Measurements from ENCODE around the gene ADAM12.
"Not testable (repeated sequence)": the region's sequence is repeated elsewhere in the genome, so short reads cannot be mapped to it uniquely, and the experiment has no call there.

The ADAM12 gene

DNA sequence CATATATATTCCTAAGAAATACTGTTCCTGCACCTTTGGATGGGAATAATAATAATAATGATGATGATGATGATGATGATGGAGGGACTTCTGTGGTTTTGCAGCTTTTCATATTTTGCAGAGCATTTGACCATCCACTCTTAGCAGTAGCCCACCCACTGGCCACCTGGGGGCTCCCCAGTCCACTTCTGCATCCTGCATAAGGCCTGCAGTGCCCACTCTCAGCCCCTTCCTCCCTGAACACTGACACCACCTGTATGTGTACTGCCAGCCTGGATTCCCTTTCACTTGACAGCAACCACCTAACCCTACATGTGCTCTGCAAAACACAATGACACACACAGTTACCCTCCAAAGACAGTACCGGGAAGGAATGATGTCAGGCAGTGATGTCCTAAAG lies 131.4 kb downstream of the ADAM12 start:
- no peak for DNase-seq

DNA sequence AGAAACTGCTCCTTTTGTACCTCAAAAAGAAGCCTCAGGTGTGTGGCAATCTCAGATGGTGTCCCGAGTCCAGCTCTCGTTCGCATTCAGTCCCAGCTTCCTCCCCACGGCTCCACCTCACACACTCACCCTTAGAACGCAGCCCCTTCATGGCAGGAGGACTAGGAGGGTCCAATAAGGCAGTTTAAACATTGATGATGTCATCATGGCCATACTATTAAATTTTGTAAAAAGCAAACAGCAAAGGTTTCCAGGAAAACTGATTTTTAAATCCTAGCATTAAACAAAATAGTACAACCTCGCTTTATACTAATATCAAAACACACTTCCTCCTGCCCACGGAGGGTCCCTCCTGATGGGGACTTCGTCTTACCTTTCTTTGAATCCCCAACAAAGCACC lies 133.0 kb downstream of the ADAM12 start:
- DNase-seq, result no peak

DNA sequence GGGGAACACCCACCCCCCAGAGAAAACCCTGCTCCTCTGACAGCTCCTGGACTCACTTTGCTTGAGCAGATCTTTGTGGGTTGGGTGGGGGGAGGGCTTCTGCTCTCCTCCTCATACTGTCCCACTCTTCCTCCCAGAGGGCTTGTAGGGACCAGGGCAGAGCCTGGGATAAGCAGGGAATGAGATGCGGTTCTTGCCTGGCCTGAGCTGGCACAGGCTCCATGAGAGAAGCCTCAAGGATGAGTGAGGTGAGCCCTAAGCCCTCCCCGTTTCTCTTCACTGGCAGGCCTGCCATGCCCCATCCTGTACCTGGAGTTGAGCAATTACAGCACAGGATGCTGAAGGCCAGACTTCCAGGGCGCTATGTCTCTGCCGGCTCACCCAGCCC lies 134.7 kb downstream of the ADAM12 start:
- no peak for DNase-seq

DNA sequence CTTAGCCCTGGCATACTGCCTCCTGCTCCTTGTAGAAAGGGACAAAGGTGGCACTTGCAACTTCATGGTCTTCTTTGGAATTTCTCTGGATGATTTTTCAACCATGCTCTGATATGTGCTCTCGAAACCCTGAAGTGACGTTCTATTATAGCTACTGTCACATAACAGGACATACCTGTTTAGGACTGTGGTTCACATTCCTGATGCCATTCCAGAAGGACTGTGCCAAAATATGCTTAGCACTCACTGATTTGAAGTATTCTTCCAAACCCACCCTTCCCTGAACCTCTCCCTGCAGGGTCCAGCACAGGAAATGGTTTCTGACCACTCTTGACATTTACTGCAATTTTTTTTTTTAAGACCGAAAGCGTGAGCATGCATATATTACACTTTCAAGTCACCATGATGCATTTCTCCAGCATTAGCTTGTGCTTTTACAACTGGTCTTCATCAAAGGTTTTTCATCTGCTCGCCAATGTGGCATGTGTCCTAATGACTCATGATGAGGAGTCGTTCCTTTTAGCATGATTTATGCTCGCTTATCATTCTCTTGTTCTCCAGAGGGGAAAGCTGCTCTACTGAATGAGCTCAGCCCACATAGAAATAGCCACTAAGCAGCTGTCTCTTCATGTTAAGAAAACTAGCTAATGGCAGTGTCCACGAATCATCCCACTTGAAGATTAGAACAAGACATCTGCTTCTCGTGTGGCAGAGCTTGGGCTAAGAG lies 135.2 kb downstream of the ADAM12 start:
- DNase-seq, result no peak

DNA sequence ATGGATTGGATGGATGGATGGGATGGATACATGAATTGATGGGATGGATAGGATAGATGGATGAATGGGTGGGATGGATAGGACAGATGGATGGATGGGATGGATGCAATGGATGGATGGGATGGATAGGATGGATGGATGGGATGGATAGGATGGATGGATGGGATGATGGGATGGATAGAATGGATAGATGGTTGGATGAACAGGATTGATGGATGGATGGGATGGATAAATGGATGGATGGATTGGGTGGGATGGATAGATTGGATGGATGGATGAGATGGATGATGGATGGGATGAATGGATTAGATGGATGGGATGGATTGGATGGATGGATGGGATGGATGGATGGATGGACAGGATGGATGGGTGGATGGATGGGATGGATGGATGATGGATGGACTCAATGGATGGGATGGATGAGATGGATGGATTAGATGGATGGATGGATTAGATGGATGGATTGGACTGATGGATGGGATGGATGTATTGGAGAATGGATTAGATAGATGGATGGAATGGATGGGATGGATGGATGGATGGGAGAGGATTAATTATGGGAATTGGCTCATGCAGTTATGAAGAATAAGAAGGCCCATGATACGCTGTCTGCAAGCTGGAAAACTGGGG lies 136.4 kb downstream of the ADAM12 start:
- DNase-seq, result no peak

DNA sequence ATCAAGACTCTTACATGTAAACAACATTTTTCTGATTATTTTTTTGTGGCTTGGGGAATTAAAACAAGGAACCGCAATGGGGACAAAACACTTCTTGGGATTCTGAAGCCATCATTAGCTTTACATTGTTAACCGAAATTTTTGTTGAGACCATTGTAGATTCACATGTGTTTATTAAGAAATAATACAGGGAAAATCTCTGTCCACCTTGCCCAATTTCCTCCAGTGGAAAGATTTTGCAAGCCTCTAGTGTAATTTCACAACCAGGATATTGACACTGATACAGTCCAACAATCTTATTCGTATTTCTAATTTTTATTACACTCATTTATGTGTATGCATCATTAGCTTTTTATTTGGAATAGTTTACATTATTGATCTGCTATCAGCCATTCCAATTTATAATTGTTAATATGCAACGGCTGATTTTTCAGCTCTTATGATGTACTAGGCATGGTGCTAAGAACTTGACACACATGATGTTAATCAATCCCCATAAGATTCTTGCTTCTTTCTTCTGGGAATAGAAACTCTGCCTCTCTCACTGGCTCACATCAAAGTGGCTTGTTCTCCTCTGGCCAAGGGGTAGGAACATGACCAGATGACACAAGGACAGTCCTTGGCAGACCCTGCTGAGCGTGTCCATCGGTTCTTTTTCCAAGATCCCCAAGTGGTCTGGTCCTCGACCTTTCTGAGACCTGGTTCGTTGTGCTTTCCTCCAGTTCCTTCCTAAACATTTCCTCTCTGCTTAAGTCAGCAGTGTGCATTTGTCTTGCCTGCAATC lies 137.6 kb downstream of the ADAM12 start:
- no peak for DNase-seq

DNA sequence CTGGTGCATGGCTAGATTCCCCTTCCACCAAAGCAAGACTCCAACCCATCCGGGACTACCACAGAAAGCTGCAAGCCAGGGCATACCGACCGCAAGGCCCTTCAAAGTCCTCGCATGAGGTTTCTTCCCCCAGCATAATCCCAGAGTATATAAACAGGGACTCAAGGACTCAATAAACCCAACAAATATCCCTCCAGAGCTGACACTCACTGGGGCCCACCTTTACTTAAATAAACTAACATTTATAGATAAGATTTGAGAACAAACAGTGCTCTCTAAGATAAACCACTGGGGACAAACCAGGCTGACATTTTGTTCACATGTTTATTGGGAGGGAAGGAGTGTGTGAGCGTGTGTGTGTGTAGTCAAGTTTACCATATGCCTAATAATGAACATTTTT lies 138.2 kb downstream of the ADAM12 start:
- DNase-seq, result no peak

DNA sequence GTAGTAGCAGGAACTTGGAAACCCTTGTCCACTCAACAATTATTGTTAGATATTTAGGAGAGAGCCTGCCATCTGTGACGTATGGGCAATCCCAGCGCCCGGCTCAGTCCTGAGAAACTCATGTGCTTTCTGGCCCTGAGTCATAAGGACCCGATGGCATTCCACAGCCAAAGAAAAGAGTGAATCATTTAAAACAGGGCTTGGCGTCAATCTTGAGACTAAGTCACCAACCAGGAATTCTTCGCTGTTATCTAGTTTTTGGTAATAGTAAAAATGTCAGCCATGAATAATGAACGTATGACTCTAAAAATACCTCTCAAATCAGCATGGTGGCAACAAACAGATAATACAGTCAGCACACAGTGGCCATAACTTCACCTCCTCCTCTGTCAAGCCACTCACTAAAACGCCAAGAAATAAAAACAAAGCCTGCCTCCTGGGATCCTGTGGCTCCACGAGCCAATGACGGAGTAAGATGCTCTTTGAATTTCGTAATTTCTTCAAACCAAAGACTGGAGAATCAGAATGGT lies 140.8 kb downstream of the ADAM12 start:
- no peak for DNase-seq

DNA sequence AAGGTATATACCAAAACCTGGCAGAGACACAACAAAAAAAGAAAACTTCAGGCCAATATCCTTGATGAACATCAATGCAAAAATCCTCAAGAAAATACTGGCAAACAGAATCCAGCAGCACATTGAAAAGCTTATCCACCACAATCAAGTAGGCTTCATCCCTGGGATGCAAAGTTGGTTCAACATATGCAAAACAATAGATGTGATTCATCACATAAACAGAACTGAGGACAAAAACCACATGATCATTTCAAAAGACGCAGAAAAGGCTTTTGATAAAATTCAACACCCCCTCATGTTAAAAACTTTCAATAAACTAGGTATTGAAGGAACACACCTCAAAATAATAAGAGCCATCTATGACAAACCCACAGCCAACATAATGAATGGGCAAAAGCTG lies 141.9 kb downstream of the ADAM12 start:
- DNase-seq, result not testable (repeated sequence)

DNA sequence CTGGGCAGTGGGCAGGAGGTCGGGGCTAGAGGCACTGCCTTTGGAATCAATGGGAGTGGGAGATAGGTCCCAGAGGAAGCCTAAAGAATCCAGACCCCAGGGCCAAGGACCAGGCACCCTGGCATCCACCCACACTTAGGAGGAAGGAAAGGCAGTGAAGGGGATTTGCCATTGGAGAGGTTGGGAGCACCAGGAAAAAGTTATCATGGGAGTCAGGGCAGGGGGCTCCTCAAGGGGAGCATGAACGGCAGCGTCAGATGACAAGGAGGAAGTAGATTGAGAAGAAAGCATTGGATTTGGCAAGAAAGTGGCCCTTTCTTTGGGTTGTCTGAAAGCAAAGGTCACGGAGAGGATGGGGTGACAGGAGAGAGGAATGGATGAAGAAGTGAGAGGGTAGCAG lies 142.8 kb downstream of the ADAM12 start:
- DNase-seq, result no peak

DNA sequence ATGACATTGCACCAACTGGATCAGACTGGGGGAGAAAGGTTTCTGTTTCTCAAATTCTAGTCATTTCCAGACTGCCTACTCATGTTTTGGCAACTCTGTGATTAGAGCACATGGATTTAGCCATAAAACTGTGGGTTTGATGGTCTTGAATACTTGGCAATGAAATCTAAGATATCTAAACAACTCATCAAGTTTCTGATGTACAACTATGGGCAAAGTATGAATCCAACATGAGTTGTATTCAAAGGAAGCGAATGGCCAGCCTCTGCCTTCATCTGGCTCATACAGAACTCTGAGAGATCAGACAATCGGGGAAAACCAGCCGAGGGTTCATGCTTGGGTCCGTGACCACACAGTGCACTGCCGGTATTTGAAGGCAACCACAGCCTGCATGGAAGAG lies 144.3 kb downstream of the ADAM12 start:
- DNase-seq, result no peak

DNA sequence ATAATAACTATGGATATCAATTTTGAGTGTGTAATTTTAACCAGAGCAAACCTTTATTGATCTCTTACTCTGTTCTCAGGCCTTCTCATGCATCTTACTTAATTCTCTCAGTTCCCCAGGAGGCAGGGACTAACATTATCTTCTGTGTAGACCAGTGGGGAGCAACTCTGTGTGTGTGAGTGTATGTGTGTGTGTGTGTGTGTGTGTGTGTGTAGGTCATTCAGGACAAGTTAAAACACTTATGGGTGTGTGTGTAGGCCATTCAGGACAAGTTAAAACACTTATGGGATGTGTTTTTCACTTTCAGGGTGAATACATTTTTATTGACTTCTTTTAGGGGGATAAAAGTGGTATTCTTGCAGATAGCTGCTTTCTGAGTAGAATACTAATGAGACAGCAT lies 145.0 kb downstream of the ADAM12 start:
- no peak for DNase-seq

DNA sequence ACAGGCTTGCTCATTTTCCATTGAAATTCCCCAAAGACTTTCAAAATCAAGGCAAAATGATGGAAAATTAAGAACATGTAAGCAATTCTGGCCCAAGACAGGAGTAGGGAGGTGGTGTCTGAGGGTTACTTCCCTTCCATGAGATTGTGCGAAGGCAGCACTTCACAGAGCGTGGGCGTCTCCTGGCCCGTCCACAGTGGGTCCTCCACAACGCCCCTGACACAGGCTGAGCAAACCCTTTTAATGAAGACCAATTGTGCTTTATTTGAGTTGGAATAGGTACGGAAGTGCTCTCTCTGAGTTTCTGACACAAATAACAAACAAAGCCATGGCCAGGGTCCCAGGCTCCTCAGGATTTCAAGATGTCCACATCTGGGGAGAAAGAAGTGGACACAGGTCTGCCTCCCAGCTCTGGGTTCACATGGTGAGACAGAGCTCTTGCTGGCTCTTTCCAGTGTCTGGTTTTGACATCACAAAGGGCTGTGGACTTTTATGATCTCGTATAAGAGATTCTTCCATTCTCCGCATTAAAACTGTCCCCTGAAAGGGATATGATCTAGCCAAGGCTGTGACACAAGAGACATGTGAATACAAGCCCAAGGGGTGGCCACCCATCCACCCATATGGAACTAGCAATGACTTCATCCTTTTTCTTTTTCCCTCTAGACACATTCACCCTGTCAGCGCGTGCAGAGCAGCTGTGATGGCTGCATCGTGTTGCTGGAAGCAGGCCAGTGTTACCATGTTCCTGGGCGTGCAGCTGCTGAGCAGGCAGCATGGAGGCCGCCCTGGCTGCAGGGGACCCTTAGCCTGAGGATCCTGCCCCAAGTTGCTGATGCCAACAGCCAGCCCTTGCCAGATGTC lies 145.6 kb downstream of the ADAM12 start:
- DNase-seq, result no peak

DNA sequence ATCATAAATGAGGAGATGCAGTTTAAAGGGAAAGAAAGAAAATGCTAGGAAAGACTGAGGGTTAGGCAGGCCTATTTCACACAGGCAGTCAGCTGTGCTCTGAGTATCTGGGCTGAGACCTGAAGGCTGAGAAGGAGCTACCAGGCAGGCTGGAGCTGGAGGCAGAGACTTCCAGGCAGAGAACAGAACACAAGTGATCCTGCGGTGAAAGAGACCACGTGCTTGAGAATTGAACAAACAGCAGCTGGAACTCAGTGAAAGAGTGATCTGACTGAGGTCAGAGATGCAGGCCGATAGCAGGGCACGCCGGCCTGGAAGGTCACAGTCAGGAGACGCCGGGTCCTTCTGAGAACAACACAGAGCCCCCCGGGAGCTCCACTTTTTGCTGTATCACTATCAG lies 147.8 kb downstream of the ADAM12 start:
- DNase-seq, result no peak

DNA sequence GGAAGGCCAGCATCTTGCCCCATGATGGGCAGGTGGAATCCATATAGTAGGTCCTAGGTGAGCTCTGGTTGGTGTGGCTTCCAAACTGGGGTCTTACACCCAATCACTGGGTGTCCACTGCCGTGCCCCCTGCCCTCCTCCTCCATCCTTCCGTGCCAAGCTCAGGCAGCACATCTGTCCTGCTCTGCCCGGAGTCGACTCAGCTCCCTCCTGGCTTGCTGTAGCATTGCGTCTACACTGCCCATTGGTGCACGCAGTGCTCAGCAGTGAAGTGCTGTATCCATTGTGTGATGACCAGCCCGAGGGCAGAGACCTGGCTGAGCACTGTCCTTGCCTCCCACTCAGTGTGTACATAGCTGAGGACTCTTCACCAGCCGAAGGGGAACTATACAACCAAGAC lies 148.4 kb downstream of the ADAM12 start:
- no peak for DNase-seq

DNA sequence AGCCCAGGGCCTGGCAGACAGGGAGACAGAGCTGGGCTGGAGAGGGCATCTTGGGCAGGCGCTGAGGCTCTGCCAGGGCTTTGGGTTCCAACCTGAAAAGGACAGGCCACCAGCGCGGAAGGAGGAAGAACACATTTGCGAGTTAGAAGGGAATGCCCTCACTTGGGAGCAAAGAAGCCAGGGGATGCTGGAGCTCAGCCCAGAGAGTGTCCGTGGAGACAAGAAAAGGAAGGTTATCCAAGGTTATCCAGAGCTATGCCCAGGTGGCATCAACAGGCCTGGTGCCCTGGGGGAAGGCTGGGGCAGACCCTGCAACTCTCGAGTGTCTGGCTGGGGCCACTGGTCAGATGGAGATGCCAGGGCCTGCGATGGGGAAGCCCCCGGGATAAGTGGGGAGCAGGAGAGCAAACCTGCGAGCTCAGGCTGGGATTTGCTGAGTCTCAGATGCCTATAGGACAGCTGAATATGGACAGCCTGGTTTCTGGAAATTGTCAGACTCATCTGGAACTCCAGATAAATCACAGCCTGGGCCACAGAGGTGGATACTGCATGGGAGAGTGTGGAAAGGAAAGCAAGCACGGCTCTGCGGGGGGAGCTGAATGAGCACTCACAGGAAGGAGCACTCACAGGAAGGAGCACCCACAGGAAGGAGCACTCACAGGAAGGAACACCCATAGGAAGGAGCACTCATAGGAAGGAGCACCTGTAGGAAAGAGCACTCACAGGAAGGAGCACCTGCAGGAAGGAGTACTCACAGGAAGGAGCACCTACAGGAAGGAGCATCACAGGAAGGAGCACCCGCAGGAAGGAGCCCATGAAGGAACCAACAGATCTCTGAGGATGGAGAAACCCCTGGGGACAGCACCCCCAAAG lies 152.1 kb downstream of the ADAM12 start:
- no peak for DNase-seq

DNA sequence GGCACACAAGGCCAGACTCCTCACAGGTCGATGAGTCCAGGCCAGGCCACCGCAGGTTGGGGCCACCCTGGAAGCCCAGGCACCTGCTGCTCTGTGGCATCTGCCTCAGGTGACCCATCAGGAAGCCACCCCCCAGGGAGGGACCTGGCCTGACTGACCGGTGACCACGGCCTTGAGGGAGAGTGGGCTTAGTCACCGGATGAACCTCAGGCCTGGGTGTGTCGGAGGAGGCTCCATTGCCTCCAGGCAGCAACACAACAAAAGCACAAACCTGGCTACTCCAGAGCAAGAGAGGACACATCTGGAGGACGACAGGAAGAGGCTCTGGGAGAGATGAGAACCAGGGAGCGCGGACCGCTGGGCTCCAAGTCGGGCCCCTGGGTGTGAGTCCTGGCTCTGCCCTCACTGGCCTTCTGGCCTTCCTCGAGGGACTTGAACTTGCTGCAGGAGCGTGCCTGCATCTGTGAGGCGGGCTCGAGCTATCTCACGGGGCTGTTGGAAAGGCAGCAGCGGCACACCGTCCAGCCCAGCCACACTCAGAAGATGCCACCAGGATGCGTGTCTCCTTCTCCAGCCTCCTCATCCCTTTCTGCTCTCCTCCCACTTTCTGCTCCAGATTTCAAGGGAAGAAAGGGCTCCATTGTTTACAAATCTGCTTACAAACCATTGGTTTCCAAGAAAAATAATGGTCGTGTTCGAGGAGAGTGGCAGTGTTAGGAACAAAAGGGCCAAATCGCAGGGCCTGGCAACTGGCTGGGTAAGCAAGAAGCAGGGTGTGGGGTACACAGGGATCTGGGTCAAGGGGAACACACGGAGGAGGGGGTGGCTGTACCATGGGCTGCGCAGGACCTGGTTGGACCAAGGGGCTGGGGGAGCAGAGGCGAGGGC lies 152.9 kb downstream of the ADAM12 start:
- no peak for DNase-seq

DNA sequence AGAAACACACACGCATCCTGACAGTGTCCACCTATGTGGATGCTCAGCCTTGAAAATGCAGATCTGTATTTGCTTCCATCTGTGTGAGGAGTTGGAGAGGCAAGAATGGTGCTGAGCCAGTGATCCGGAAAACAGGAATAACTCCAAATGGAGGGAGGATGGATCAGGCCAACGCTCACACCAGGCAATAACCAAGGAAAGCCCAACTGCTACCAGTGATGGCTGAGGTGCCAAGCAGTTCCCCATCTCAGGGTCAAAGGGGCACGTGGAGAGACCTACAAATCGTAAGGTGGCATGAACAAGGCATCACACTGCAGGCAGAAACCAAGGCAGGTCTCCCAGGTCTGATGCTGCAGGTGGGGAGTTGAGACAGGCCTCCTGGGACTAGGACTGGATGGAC lies 153.6 kb downstream of the ADAM12 start:
- DNase-seq, result no peak

DNA sequence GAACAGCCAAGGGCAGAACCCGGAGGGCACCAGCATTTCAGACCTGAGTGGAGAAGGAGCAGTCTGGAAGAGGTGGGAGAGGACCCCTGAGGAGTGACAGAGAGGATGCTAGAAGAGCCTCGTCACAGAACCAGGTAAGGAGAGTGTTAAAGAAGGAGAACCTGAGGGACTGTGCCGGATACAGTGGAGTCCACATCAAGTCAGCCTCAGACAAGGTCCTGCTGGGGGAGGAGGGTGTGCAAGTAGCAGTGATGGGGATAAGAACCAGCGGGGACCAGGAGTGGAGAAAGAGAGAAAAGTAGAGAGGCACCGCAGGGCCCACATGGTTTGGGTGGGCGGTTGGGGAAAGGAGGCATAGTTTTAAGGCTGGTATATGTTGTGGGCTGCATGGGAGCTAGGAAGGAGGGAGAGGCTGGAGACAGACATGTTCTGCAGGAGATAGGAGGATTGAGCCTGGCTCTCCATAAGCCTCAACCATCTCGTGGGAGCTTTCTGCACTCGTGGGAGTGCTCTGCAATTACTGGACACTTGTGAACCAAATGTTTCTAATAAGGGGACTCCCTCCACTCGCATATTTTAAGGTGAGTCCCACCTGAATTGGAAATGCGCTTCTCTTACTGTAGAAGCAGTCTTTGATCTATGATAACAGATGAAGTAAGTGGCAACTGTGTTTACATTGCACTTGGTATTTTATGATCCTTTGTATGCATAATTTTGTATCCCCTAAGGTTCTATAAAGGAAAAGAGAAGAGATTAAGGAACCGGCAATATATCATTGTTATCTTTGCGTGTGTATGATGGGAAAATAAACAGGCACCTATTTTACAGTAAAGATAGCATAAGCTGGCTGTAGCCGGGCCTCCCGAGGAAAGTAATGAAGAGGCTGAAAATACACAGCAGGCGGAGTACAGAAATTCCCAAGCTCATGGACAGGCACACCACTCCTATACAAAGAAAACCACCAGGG lies 154.8 kb downstream of the ADAM12 start:
- no peak for DNase-seq

DNA sequence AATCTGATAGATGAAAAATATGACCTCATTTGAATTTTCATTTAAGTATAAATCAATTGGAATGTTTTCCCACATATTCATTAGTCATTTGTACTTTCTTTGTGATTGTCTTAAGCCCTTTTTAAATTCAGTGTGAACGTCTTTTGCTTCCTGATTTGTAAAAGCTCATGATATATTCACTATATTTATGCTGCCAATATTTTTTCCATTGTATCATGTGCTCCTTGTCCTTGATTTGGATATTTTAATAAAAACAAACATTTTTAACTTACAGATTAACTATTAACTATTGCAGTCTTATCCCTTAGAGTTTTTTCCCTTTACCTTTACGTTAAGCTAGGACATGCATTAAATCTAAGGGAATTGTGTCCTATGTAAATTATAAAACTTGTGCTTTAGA lies 157.7 kb downstream of the ADAM12 start:
- no peak for DNase-seq
